Testis (tissue), 3 donors: ENCODE measurements around the gene JUNB. TPM values are rescaled to one million over a fixed set of nuclear protein-coding genes. Genes with fewer than 3 reads are reported as not detected.

Experiments used
- DNase-seq: peaks from one replicate; pipeline ENCODE4 v3.0.0-alpha.2; 2019
- H3K27ac ChIP-seq, 2 donors: fragments of 200-600 bp; sonication (generic); one replicate each; pipeline ENCODE4 v1.5.1; 2019
- H3K27me3 ChIP-seq: fragments of 200-600 bp; sonication (generic); one replicate; pipeline ENCODE4 v1.5.1; 2019
- H3K36me3 ChIP-seq: fragments of 200-600 bp; sonication (generic); one replicate; pipeline ENCODE4 v1.5.1; 2017; ENCODE audit warnings: low read depth; ENCODE audit errors: missing control alignments
- H3K4me1 ChIP-seq: fragments of 200-600 bp; sonication (generic); one replicate; pipeline ENCODE4 v1.5.1; 2019
- H3K4me3 ChIP-seq, 2 donors: fragments of 200-600 bp; sonication (generic); one replicate each; pipeline ENCODE4 v1.5.1; 2017 to 2019
- H3K9me3 ChIP-seq: fragments of 200-600 bp; sonication (generic); one replicate; pipeline ENCODE4 v1.5.1; 2017
- CTCF ChIP-seq, 3 experiments: fragments of 450-650 bp in 2 of 3; fragments of 200-600 bp in 1 of 3; sonication (generic) in 1 of 3; IDR thresholded peaks; one replicate each; pipeline ENCODE4 v1.5.1; 2016 to 2019; ENCODE audit warnings: antibody characterized with exemption in 3 of 3, mild to moderate bottlenecking in 2 of 3, moderate library complexity in 1 of 3
- POLR2A ChIP-seq: fragments of 450-650 bp; IDR thresholded peaks from one replicate; pipeline ENCODE4 v1.6.1; 2017; ENCODE audit warnings: antibody characterized with exemption, mild to moderate bottlenecking, moderate library complexity
- WGBS, 2 donors: methylation state at CpG; one replicate each; pipeline ENCODE4 v1.1.5; 2018; 5-methylcytosine and 5-hydroxymethylcytosine counted together
- intact Hi-C: fragments of 100-400 bp; cut with DNase I; formaldehyde crosslinking; loops from one replicate; pipeline ENCODE4 v1.15.1; 2023; ENCODE audit warnings: low total_unique reads
- polyA plus RNA-seq: library from polyadenylated mRNA; stranded (reverse); fragments of 350-450 nt; fragmentation: Illumina TruSeq; extraction: RNeasy Lipid Tissue Mini Kit (QIAGEN cat#74804); gene quantifications from one replicate; pipeline ENCODE4 v1.2.3, GENCODE V29; 2014; ENCODE audit warnings: low read depth, low replicate concordance; ENCODE audit not compliant: insufficient read depth
- total RNA-seq, 2 donors: library from RNA; depleted of rRNA; stranded (reverse); fragments of >200 nt; gene quantifications; one replicate each; pipeline ENCODE4 v1.2.3, GENCODE V29; 2016

Gene JUNB
- total and polyA plus RNA-seq, 3 donors from 2014 or later = 54.5 to 143 (median 75.9) TPM

- peak within 1 kb of the TSS in 1 of 2 donors; percentile 26 for H3K4me3 ChIP-seq
- H3K27ac ChIP-seq = no peak within 1 kb of the TSS
- H3K4me1 ChIP-seq = peaks cover 5% of the 10 kb centered on the region
- intact Hi-C loops = no loop called here
- TF ChIP-seq CTCF (IDR thresholded peaks at IDR 0.05) = peak in 2 of 3 experiments; percentile 22 to 36
- TF ChIP-seq POLR2A = no peak
- no peaks in the 10 kb centered on the region for H3K36me3 ChIP-seq
- no peaks in the 10 kb centered on the region for H3K9me3 ChIP-seq
- peaks cover 6% of the 10 kb centered on the region for H3K27me3 ChIP-seq
- peak; percentile 45 for DNase-seq
- 1% methylated on average over 18 to 51 of the region's 69 CpGs for WGBS, 2 donors
Measured at GRCh38 chr19:12838182-12838885, 47.0 kb downstream of the JUNB start, which contains the start of gene MAST1. Gene MAST1, plus strand, starts transcription at chr19:12838515. Its CDS starts 58 bp downstream, at chr19:12838573.

- 13 to 20% methylated on average over 21 of the region's 21 CpGs for WGBS, 2 donors
- H3K27me3 ChIP-seq = peaks cover 2% of the 10 kb centered on the region
- TF ChIP-seq POLR2A (no peak), CTCF (IDR thresholded peaks at IDR 0.05) (no peak)
- intact Hi-C loops = no loop called here
- DNase-seq = no peak
- H3K36me3 ChIP-seq = no peaks in the 10 kb centered on the region
- no peak overlapping the region for H3K27ac ChIP-seq
- H3K9me3 ChIP-seq = no peaks in the 10 kb centered on the region
- peaks cover 1% of the 10 kb centered on the region for H3K4me1 ChIP-seq
- peak overlapping the region in 1 of 2 donors; percentile 26 for H3K4me3 ChIP-seq
Measured at GRCh38 chr19:12838886-12839756, 47.8 kb downstream of the JUNB start.

- Histone ChIP-seq H3K36me3 (no peaks in the 10 kb centered on the region), H3K4me3 (peak overlapping the region; percentile 15 to 40), H3K4me1 (no peaks in the 10 kb centered on the region), H3K27me3 (no peaks in the 10 kb centered on the region), H3K9me3 (no peaks in the 10 kb centered on the region), H3K27ac (no peak overlapping the region)
- WGBS, 2 donors = 15 to 23% methylated on average over 42 to 43 of the region's 43 CpGs
- intact Hi-C loops = loop anchor here (10.0 kb wide), 1 partner anchor 66 kb away; the partner anchor contains the start of gene HOOK2
- no peak for TF ChIP-seq POLR2A
- no peak for TF ChIP-seq CTCF (IDR thresholded peaks at IDR 0.05)
- DNase-seq = peak; percentile 82
Measured at GRCh38 chr19:12840091-12841079, 49.1 kb downstream of the JUNB start.

- Histone ChIP-seq H3K4me3 (peak overlapping the region; percentile 15 to 40), H3K4me1 (no peaks in the 10 kb centered on the region), H3K9me3 (no peaks in the 10 kb centered on the region), H3K27me3 (no peaks in the 10 kb centered on the region), H3K27ac (no peak overlapping the region), H3K36me3 (no peaks in the 10 kb centered on the region)
- WGBS, 2 donors = 0 to 1% methylated on average over 17 to 29 of the region's 29 CpGs
- TF ChIP-seq POLR2A = no peak
- TF ChIP-seq CTCF (IDR thresholded peaks at IDR 0.05) = no peak
- peak; percentile 70 for DNase-seq
- intact Hi-C loops = loop anchor here (10.0 kb wide), 1 partner anchor 66 kb away; the partner anchor contains the start of gene HOOK2
Measured at GRCh38 chr19:12841094-12841493, 49.8 kb downstream of the JUNB start.
